HG02623 (cell line): ENCODE measurements around the gene ATP2B2.

Experiments
- ATAC-seq: cut with Tn5 transposase; IDR thresholded peaks from one replicate; pipeline ENCODE4 v1.9.1; 2021; ENCODE audit warnings: moderate library complexity; ENCODE audit not compliant: unreplicated experiment

The ATP2B2 gene

DNA sequence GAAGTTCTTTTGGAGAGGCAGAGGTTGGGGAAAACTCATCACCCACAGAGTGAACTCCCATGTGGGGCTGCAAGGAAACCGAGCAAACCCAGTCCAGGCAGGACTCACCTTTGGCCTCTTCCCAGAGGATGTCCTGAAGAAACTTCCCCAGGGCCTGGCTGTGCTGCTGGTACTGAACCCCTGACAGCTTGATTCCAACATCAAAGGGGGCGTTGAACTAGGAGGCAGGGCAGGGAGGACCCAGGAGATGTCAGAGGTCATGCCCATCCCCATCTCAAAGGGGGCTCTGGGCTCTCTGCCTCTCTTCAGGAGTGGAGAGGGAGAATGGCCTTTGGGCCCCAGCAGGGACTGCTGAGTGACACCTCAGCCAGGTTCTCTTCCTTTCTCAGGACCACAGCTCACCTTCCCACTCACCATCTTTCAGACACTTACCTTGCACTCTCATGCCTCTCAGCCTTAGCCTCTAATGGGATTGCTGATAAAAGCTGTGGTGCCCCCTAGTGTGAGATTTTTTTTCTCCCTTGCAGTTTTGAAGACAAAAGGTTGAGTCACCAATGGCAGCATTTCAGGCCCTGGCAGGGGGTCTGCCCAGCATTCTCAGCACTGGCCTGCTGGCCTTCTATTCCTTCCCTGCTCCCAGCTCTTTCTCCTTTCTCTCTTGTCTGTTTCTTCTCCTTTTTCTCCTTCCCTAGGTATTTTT, 218.6 kb downstream of the ATP2B2 start:
- no peak for ATAC-seq

DNA sequence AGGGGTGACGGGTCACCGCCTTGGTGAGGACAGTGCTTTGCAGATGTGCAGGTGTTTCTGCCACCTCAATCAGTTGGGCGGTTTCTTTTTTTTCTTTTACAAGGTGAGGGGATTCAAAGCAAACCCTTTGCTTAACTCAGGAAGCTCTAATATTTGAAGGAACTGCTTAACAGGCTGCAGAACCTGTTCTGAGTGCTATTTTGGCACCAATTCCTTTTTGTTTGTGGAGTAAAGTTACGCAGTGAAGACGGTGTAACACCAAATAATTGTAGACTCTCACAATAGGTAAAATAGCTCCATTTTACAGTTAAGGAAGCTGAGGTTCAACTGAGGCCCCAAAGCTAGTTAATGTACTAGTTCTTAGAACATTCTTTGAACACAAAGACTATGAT, 219.3 kb downstream of the ATP2B2 start:
- no peak for ATAC-seq

DNA sequence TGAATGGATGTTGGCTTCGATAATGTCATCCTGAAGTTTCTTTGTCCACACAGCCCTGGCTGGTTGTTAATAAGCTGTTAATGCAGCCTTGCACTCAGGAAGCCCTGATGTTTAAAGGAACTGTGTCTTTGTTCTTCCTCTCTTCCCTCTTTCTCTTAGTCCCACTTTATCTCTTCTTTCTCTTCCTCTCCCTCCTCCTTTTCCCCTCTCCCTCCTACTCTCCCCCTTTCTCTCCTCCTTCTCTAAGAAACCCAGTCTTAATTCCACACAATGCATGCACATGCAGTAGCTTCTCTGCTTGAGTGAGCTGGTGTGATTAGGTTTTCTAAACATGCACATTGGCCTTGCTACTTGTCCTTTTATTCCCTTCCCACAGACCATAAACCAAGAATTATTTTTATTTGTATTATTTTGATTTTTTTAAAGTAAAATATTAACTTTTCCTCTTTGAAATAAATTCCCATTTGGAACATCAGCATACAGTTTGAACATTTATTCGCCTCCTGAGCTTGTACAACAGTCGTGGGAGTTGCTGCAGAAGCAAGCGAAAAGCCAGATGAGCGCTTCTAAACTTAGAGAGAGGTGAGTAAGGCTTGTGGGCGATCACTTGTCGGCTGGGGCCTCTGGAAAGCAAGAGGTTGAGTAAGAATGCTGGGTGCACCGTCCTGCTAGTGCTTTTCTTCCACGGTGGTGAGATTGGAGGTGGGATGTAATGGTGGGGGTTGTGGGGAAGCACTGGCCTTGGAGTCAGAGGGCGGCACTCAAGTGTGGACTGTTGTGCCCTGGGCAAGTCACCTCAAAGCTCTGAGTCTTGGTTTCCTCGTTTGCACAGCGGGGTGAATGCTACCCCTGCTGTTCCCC, 219.9 kb downstream of the ATP2B2 start:
- ATAC-seq = no peak

DNA sequence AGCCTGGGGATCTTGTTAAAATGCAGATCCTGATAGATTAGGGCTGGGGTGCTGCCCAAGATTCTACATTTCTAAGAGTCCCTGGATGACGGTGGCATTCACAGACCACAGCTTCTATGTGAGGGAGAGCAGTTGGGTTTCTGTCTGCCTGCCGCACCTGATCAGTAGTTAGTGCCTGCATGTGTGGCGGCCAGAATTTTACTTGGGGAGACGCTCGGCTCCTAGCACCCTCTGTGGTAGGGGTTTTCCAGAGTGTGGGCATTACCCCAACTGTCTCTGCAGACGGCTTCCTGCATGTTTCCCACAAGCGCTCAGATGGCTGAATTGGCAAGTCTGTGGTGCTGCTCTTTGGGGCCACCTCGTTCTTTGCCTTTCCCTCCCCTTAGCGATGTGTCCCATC, 220.9 kb downstream of the ATP2B2 start:
- ATAC-seq = no peak

DNA sequence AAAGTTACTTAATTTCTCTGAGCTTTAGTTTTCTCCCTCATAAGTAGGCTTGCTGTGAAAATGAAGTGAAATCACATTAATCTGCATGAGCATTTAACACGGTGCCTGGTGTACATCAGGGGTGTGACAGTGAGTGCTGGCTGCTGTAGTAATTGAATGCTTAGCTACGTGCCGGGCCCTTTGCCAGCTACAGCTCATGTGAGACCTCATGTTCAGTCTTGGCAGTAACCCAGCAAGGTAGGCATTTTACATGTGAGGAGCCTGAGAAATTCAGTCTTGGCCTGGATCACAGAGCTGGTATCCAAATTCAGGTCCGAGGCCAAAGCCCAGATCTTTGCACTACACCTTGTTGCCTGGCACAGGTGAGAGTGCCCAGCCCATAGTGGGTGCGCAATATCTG, 221.7 kb downstream of the ATP2B2 start:
- no peak for ATAC-seq

DNA sequence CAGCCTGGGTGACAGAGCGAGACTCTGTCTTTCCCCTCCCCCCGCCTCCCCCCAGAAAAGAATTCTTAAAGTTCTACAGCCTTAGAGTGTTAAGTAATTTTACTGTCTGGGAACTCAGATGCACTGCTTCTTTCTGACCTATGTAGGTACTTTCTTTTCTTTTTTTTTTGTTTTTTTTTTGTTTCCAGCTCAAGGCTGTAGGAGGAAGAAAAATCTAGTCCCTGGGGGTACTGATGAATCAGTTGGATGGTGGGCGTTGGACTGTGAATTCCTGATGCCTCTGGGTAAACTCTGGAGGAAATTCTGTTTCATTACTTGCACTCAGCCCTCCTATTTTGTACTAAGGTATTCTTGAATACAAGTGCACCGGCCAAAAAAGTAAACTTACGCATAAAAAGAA, 223.4 kb downstream of the ATP2B2 start:
- no peak for ATAC-seq

DNA sequence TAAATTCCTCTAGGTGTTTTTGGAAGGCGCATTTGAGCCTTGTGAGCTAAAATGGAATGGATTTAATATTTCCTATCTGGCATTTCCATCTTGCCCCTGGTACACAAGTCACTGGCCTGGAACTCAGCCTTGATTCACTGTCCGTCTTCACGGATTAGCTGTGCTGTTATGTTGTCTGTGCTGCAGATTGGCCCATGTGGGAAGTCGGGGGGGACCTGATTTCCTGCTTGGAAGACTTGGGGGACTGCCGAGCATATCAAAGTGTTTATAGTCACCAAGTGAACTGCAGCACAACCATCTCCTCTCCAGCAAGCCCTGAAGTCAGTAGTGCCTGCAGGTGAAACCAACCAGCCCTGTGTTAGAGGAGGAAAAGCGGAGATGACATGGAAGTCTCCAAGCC, 224.8 kb downstream of the ATP2B2 start:
- ATAC-seq = no peak

DNA sequence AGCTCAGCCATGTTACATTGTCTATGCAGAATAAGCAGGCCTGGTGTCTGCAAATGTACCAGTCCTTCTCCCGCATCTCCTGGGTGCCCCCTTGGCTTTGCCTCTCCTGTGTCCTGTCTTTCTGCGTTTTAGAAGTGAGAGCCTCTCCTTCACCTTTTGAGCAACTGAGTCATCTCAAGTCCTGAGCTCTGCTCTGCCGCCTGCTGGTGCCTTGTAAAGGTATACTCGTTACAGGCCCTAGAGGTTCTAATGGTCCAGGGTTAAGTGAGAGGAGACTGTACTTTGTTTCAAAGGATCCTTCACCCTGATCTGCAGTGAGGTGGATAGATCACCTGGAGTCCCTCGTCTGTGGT, 225.2 kb downstream of the ATP2B2 start:
- ATAC-seq = no peak

DNA sequence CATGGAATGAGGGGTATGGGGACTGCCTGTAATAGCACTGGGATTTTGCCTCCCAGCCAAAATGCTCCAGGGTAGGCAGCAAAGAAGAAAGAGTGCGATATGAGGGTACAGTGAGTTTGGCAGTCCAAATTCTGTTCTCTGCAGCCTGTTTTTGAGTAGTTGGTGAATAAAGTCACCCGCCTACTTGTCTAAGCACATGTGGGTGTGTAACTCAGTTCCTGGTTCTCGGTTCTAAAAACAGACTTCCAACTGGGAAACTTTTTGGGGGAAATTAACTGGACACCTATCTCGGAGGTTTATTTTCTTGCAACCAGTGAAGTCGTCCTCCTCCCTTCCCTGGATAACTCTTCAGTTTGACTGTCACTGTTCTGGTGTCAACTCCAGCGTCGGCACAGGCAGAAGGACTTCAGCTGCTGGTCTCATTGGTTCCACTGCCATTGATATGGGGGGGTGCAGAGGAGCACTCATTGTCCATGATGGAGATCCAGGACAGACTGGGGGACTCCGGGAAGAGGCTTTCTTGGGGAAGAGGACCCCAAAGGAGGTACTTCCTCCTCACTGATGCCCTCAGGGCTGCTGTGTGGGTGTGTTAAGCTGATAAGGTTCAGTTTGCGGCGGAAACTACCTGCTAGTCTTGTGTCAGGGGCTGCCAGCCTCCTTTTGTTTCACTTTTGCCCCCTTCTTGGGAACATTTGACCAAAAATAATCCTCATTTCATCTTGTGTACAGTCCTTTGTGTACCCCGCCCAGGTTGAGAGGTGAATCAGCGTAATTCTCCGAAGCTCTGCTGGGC, 225.8 kb downstream of the ATP2B2 start:
- no peak for ATAC-seq

DNA sequence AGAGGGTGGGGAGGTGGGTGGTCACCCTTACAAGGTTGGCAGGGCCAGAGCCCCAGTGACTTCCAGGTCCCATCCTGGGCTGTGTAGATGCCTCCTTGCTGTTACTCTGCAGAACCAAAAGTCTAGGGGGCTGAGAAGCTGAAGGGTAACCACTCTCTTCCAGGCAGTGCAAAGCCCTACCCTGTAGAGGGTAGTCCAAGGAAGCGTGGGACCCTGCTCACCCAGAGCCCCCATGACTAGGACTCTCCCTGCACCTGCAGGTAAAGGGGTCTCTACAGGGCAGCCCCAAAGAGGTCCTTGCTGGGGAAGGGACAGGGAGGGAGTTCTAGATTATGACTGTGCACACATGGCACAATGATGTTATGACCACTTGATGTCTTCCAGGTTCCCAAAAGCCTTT, 226.9 kb downstream of the ATP2B2 start:
- ATAC-seq = no peak

DNA sequence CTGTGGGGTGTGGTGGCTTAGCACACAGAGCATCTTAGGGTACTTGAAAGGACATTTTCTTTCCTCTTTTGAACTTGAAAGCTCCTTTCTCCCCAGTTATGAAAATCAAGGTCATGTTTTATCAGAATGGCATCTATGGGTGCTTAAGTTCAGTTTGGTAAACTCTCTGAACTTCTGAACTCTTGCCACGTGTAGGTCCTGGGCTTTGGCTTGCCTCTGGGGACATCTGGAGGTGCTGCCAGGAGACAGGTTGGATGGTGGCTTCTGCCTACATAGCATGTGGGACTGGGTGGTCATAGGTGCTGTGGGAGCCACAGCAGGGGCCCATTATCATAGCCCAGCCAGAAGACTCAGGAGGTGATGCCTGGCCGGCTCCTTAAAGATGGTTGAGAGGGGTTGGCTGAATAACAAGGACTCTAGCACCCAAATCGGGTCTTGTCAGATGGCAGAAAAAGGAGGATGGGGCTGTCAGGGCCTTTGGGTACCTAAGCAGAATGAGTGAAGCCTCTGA, 228.2 kb downstream of the ATP2B2 start:
- no peak for ATAC-seq

DNA sequence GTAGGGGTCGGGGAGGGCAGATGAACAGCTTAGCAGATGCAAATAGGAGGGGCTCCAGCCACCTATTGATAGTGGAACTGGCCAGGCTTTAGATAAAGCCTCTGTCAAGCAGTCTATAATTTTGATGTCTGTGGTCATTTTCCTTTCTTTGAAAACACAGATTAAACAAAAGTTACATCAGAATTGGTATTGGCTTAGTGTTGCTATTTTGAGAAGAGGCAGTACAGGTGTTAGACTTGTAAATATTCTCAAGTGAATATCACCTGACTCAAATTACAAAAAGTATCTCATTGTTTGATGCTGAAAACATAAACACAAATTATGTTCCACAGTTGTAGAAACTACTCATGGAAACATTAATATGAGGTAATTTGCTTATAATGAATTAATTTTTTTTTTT, 230.8 kb downstream of the ATP2B2 start:
- ATAC-seq = no peak
